ENCODE results near the gene KRTAP12-2.
"Not testable (repeated sequence)": the region's sequence is repeated elsewhere in the genome, so short reads cannot be mapped to it uniquely, and the experiment has no call there.

Gene KRTAP12-2

GRCh38 chr21:44702111-44702972, 35.6 kb upstream of the KRTAP12-2 start:
- no peak for DNase-seq

GRCh38 chr21:44701541-44701940, 34.8 kb upstream of the KRTAP12-2 start:
- DNase-seq, result no peak

GRCh38 chr21:44701023-44701400, 34.3 kb upstream of the KRTAP12-2 start:
- DNase-seq, result no peak

GRCh38 chr21:44700101-44701022, 33.6 kb upstream of the KRTAP12-2 start:
- DNase-seq, result no peak

GRCh38 chr21:44699502-44700001, 32.8 kb upstream of the KRTAP12-2 start:
- DNase-seq, result no peak

GRCh38 chr21:44697811-44698734, 31.3 kb upstream of the KRTAP12-2 start:
- no peak for DNase-seq

GRCh38 chr21:44697172-44697810, 30.6 kb upstream of the KRTAP12-2 start, which contains the start of gene KRTAP10-12:
Gene KRTAP10-12 (plus strand): TSS chr21:44697172. CDS start chr21:44697202, 30 bp downstream.
- not testable (repeated sequence) for DNase-seq

- no peak for DNase-seq
These were observed 29.8 kb upstream of the KRTAP12-2 start for GRCh38 chr21:44696572-44696971.

- no peak for DNase-seq
These were observed 28.9 kb upstream of the KRTAP12-2 start for GRCh38 chr21:44695641-44696040.

GRCh38 chr21:44695184-44695583, 28.5 kb upstream of the KRTAP12-2 start:
- DNase-seq, result no peak

GRCh38 chr21:44694776-44695175, 28.0 kb upstream of the KRTAP12-2 start:
- DNase-seq, result no peak

GRCh38 chr21:44692798-44693512, 26.2 kb upstream of the KRTAP12-2 start:
- DNase-seq, result no peak

- no peak for DNase-seq
These were observed 25.0 kb upstream of the KRTAP12-2 start for GRCh38 chr21:44691686-44692085.

- not testable (repeated sequence) for DNase-seq
These were observed 23.0 kb upstream of the KRTAP12-2 start for GRCh38 chr21:44689740-44690139.

- DNase-seq, result no peak
These were observed 20.9 kb upstream of the KRTAP12-2 start for GRCh38 chr21:44687671-44688070.

- no peak for DNase-seq
These were observed 20.3 kb upstream of the KRTAP12-2 start for GRCh38 chr21:44686843-44687561.

- DNase-seq, result no peak
These were observed 19.5 kb upstream of the KRTAP12-2 start for GRCh38 chr21:44686000-44686781.

- not testable (repeated sequence) for DNase-seq
These were observed 18.3 kb upstream of the KRTAP12-2 start for GRCh38 chr21:44685050-44685449.

GRCh38 chr21:44684483-44684882, 17.8 kb upstream of the KRTAP12-2 start:
- DNase-seq, result no peak
